PC-3 (cell line): ENCODE measurements around the gene GSTT2.

Experiments
- CTCF ChIP-seq: fragments of 300-600 bp; sonication (generic); conservative IDR thresholded peaks from 2 replicates; pipeline ENCODE4 v1.5.1; 2017; ENCODE audit warnings: antibody characterized with exemption, low read depth, mild to moderate bottlenecking, low read length
- EZH2 ChIP-seq: fragments of 300-600 bp; sonication (generic); IDR thresholded peaks from one replicate; pipeline ENCODE4 v1.6.1; 2017; ENCODE audit warnings: antibody characterized with exemption, mild to moderate bottlenecking, low read length; ENCODE audit not compliant: unreplicated experiment
- EZH2phosphoT487 ChIP-seq: fragments of 300-600 bp; sonication (generic); IDR thresholded peaks from 2 replicates; pipeline ENCODE4 v1.6.1; 2018; ENCODE audit warnings: mild to moderate bottlenecking, antibody characterized with exemption, low read length, borderline replicate concordance

- no peak for TF ChIP-seq CTCF
- no peak for TF ChIP-seq EZH2
- TF ChIP-seq EZH2phosphoT487: no peak
Observed at GRCh38 chr22:24024354-24024753, 44.4 kb downstream of the GSTT2 start.
